Measurements from ENCODE around the gene PRR33.

- TF ChIP-seq CTCF (conservative IDR thresholded peaks at IDR 0.05; ENCODE audit: low read depth, low read length) (no peak), EZH2phosphoT487 (IDR thresholded peaks at IDR 0.05; ENCODE audit: borderline replicate concordance, low read length) (no peak), EZH2 (IDR thresholded peaks at IDR 0.05; ENCODE audit: low read length, unreplicated experiment) (no peak)
These were observed 10.8 kb downstream of the PRR33 start for GRCh38 chr11:1880746-1881441.
